Measurements from ENCODE around the gene UBASH3A.
A peak's percentile ranks its signal among the peaks of the same experiment; 100 is the strongest.

Gene UBASH3A

GRCh38 chr21:42491328-42491727 is 87.6 kb downstream of the UBASH3A start:
- no peak for DNase-seq (ENCODE audit: low read depth)

GRCh38 chr21:42492201-42492600 is 88.5 kb downstream of the UBASH3A start:
- DNase-seq (ENCODE audit: low read depth) = no peak

- no peak for DNase-seq (ENCODE audit: low read depth)
Measured at GRCh38 chr21:42493109-42494060, 89.7 kb downstream of the UBASH3A start.

GRCh38 chr21:42495027-42495426 is 91.3 kb downstream of the UBASH3A start:
- DNase-seq (ENCODE audit: low read depth) = no peak

GRCh38 chr21:42495765-42496119 is 92.0 kb downstream of the UBASH3A start:
- no peak for DNase-seq (ENCODE audit: low read depth)

GRCh38 chr21:42496120-42496838 is 92.6 kb downstream of the UBASH3A start, which contains the start of gene RSPH1:
RSPH1 (minus strand) TSS chr21:42496224; CDS start chr21:42496186, 38 bp downstream.
- peak; percentile 79 for DNase-seq (ENCODE audit: low read depth)

- DNase-seq (ENCODE audit: low read depth) = no peak
Measured at GRCh38 chr21:42496839-42497202, 93.1 kb downstream of the UBASH3A start.

All from GM04503 (cell line).